GM23338 (cell line): ENCODE measurements around the gene NOX4. TPM values are rescaled to one million over a fixed set of nuclear protein-coding genes. Genes with fewer than 3 reads are reported as not detected.

Experiments
- ATAC-seq: fragments of 200-7000 bp; cut with Tn5 transposase; 3 replicates; pipeline ENCODE4 v1.9.1; 2020
- DNase-seq: peaks from one replicate; pipeline ENCODE4 v3.0.0-alpha.2; 2015; ENCODE audit warnings: low spot score
- H2AFZ ChIP-seq: fragments of 200-600 bp; sonication (generic); 2 replicates; pipeline ENCODE4 v1.8.0; 2016; ENCODE audit warnings: antibody characterized with exemption, mild to moderate bottlenecking, moderate library complexity
- H3F3A ChIP-seq: fragments of 200-600 bp; sonication (generic); replicated peaks from 2 replicates; pipeline ENCODE4 v1.8.0; 2017; ENCODE audit warnings: antibody characterized with exemption, mixed run types, low read depth
- H3K27ac ChIP-seq: fragments of 200-600 bp; sonication (generic); 2 replicates; pipeline ENCODE4 v1.6.1; 2016; ENCODE audit warnings: low read depth
- H3K27me3 ChIP-seq: fragments of 200-600 bp; sonication (generic); 2 replicates; pipeline ENCODE4 v1.8.0; 2016; ENCODE audit warnings: mild to moderate bottlenecking, mixed run types, moderate library complexity; ENCODE audit not compliant: insufficient read depth
- H3K36me3 ChIP-seq: fragments of 200-600 bp; sonication (generic); 2 replicates; pipeline ENCODE4 v1.8.0; 2016; ENCODE audit warnings: mild to moderate bottlenecking; ENCODE audit not compliant: insufficient read depth
- H3K4me1 ChIP-seq: fragments of 200-600 bp; sonication (generic); 2 replicates; pipeline ENCODE4 v1.8.0; 2016; ENCODE audit warnings: mild to moderate bottlenecking, moderate library complexity; ENCODE audit not compliant: insufficient read depth
- H3K4me2 ChIP-seq: fragments of 200-600 bp; sonication (generic); 2 replicates; pipeline ENCODE4 v1.7.1; 2017; ENCODE audit warnings: mixed run types
- H3K4me3 ChIP-seq: fragments of 200-600 bp; sonication (generic); 2 replicates; pipeline ENCODE4 v1.6.1; 2016; ENCODE audit warnings: mixed run types
- H3K79me2 ChIP-seq: fragments of 200-600 bp; sonication (generic); replicated peaks from 2 replicates; pipeline ENCODE4 v1.8.0; 2017; ENCODE audit warnings: mild to moderate bottlenecking; ENCODE audit not compliant: insufficient read depth
- H3K9me2 ChIP-seq: fragments of 200-600 bp; sonication (generic); 2 replicates; pipeline ENCODE4 v1.8.0; 2017; ENCODE audit not compliant: insufficient read depth
- H4K20me1 ChIP-seq: fragments of 200-600 bp; sonication (generic); replicated peaks from 2 replicates; pipeline ENCODE4 v1.8.0; 2017; ENCODE audit warnings: mild to moderate bottlenecking; ENCODE audit not compliant: insufficient read depth
- H3K27ac Mint-ChIP-seq: 2 replicates; pipeline ENCODE4 v1.8.0; 2020; ENCODE audit warnings: inconsistent platforms, mild to moderate bottlenecking, moderate library complexity, mixed read lengths
- H3K27me3 Mint-ChIP-seq: 3 replicates; pipeline ENCODE4 v1.8.0; 2022; ENCODE audit warnings: low read depth, mild to moderate bottlenecking, moderate library complexity, mixed read lengths, inconsistent platforms; ENCODE audit not compliant: insufficient read depth, poor library complexity
- H3K36me3 Mint-ChIP-seq: 3 replicates; pipeline ENCODE4 v1.8.0; 2021; ENCODE audit warnings: low read depth, mild to moderate bottlenecking, inconsistent platforms, moderate library complexity, mixed read lengths
- H3K4me1 Mint-ChIP-seq: 3 replicates; pipeline ENCODE4 v1.8.0; 2020; ENCODE audit warnings: mild to moderate bottlenecking, inconsistent platforms, mixed read lengths
- H3K4me3 Mint-ChIP-seq: 3 replicates; pipeline ENCODE4 v1.8.0; 2021; ENCODE audit warnings: moderate library complexity, mild to moderate bottlenecking, inconsistent platforms, mixed read lengths
- H3K9me3 Mint-ChIP-seq: 3 replicates; pipeline ENCODE4 v1.8.0; 2020; ENCODE audit warnings: moderate library complexity, mild to moderate bottlenecking, inconsistent platforms, mixed read lengths
- CREB1 ChIP-seq: fragments of 250-450 bp; sonication (Bioruptor Pico); IDR thresholded peaks from 2 replicates; pipeline ENCODE4 v1.5.0; 2020; ENCODE audit warnings: low read depth, mild to moderate bottlenecking, moderate library complexity
- EZH2 ChIP-seq: fragments of 200-600 bp; sonication (generic); IDR thresholded peaks from one replicate; pipeline ENCODE4 v1.8.0; 2017; ENCODE audit warnings: antibody characterized with exemption, mild to moderate bottlenecking, low read depth; ENCODE audit not compliant: unreplicated experiment
- EZH2phosphoT487 ChIP-seq: fragments of 200-600 bp; sonication (generic); IDR thresholded peaks from one replicate; pipeline ENCODE4 v1.8.1; 2018; ENCODE audit warnings: antibody characterized with exemption; ENCODE audit not compliant: unreplicated experiment
- JUNB ChIP-seq: IDR thresholded peaks from one replicate; pipeline ENCODE4 v1.6.1; 2016; ENCODE audit warnings: antibody characterized with exemption; ENCODE audit not compliant: unreplicated experiment
- NANOG ChIP-seq: IDR thresholded peaks from 2 replicates; pipeline ENCODE4 v1.6.1; 2016; ENCODE audit warnings: antibody characterized with exemption, borderline replicate concordance
- POLR2AphosphoS5 ChIP-seq: IDR thresholded peaks from 2 replicates; pipeline ENCODE4 v1.6.1; 2016; ENCODE audit warnings: antibody characterized with exemption, low read depth
- STAT1 ChIP-seq: IDR thresholded peaks from one replicate; pipeline ENCODE4 v1.6.1; 2016; ENCODE audit warnings: antibody characterized with exemption; ENCODE audit not compliant: unreplicated experiment
- ZNF114 ChIP-seq: fragments of 250-450 bp; sonication (Bioruptor Pico); IDR thresholded peaks from 2 replicates; pipeline ENCODE4 v1.5.0; 2020; ENCODE audit warnings: mild to moderate bottlenecking, moderate library complexity
- ZNF331 ChIP-seq: fragments of 250-450 bp; sonication (Bioruptor Pico); IDR thresholded peaks from 2 replicates; pipeline ENCODE4 v1.5.0; 2020; ENCODE audit warnings: low read depth, mild to moderate bottlenecking, moderate library complexity
- polyA plus RNA-seq: library from polyadenylated mRNA; unstranded; fragments of >200 nt; fragmentation: Nextera tagmentation; extraction: Ambion mirVana; gene quantifications from 2 replicates; pipeline ENCODE4 v1.2.1, GENCODE V29; 2016
- total RNA-seq: library from RNA; depleted of rRNA; stranded (reverse); fragments of >200 nt; shearing (Covaris generic); gene quantifications from 2 replicates; pipeline ENCODE4 v1.2.3, GENCODE V29; 2014
- TF ChIP-seq, protein P1 (sequence below): fragments of 250-450 bp; sonication (Bioruptor Pico); IDR thresholded peaks from 2 replicates; pipeline ENCODE4 v1.5.0; 2020; ENCODE audit warnings: mild to moderate bottlenecking, moderate library complexity
- TF ChIP-seq, protein P2 (sequence below): IDR thresholded peaks from one replicate; pipeline ENCODE4 v1.6.1; 2018; ENCODE audit warnings: antibody characterized with exemption; ENCODE audit not compliant: unreplicated experiment
- TF ChIP-seq, protein P3 (sequence below): IDR thresholded peaks from 2 replicates; pipeline ENCODE4 v1.6.1; 2016; ENCODE audit warnings: antibody characterized with exemption
- TF ChIP-seq, protein P4 (sequence below), 2 experiments: fragments of 200-600 bp in 1 of 2; sonication (generic) in 1 of 2; conservative IDR thresholded peaks; 2 replicates each; pipeline versions ENCODE4 v1.5.1 to v1.6.1; 2016 to 2017; ENCODE audit warnings: antibody characterized with exemption in 2 of 2, low read depth in 2 of 2, mild to moderate bottlenecking in 2 of 2, moderate library complexity in 1 of 2

Gene NOX4
- total and polyA plus RNA-seq, 2 experiments from 2014 or later = 1.9 to 2.6 TPM

DNA sequence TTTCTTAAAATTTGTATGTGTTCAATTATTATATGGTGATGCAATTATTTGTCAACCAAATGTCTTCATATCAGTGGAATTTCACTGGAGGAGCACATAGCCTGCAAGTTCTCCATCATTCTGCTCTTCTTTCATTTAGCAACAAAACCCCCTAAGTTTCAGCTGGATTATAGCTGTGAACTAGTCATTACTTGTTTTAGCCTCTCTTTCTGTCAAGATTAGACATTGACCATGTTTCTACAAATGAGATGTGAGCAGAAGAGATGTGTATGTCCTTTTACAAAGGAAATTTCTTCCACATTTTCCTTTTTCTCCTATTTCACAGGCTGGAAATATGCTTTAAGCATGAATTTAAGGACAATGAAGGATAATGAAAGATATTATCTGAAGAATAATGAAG is 9.2 kb upstream of the NOX4 start:
- Mint-ChIP-seq H3K4me3 (no peak overlapping the region), H3K9me3 (no peaks in the 10 kb centered on the region), H3K27me3 (no peaks in the 10 kb centered on the region), H3K36me3 (no peaks in the 10 kb centered on the region), H3K27ac (no peak overlapping the region; the same call in 1 of the 2 replicates), H3K4me1 (peaks cover 27% of the 10 kb centered on the region)
- Histone ChIP-seq H3K4me3 (no peak overlapping the region), H3K27me3 (no peaks in the 10 kb centered on the region), H3K79me2 (no peaks in the 10 kb centered on the region), H3K9me2 (no peaks in the 10 kb centered on the region), H3K4me1 (peaks cover 22% of the 10 kb centered on the region), H3F3A (no peaks in the 10 kb centered on the region), H3K4me2 (no peak overlapping the region), H3K36me3 (no peaks in the 10 kb centered on the region), H2AFZ (no peak overlapping the region), H3K27ac (no peak overlapping the region), H4K20me1 (no peaks in the 10 kb centered on the region)
- TF ChIP-seq, protein P1, sequence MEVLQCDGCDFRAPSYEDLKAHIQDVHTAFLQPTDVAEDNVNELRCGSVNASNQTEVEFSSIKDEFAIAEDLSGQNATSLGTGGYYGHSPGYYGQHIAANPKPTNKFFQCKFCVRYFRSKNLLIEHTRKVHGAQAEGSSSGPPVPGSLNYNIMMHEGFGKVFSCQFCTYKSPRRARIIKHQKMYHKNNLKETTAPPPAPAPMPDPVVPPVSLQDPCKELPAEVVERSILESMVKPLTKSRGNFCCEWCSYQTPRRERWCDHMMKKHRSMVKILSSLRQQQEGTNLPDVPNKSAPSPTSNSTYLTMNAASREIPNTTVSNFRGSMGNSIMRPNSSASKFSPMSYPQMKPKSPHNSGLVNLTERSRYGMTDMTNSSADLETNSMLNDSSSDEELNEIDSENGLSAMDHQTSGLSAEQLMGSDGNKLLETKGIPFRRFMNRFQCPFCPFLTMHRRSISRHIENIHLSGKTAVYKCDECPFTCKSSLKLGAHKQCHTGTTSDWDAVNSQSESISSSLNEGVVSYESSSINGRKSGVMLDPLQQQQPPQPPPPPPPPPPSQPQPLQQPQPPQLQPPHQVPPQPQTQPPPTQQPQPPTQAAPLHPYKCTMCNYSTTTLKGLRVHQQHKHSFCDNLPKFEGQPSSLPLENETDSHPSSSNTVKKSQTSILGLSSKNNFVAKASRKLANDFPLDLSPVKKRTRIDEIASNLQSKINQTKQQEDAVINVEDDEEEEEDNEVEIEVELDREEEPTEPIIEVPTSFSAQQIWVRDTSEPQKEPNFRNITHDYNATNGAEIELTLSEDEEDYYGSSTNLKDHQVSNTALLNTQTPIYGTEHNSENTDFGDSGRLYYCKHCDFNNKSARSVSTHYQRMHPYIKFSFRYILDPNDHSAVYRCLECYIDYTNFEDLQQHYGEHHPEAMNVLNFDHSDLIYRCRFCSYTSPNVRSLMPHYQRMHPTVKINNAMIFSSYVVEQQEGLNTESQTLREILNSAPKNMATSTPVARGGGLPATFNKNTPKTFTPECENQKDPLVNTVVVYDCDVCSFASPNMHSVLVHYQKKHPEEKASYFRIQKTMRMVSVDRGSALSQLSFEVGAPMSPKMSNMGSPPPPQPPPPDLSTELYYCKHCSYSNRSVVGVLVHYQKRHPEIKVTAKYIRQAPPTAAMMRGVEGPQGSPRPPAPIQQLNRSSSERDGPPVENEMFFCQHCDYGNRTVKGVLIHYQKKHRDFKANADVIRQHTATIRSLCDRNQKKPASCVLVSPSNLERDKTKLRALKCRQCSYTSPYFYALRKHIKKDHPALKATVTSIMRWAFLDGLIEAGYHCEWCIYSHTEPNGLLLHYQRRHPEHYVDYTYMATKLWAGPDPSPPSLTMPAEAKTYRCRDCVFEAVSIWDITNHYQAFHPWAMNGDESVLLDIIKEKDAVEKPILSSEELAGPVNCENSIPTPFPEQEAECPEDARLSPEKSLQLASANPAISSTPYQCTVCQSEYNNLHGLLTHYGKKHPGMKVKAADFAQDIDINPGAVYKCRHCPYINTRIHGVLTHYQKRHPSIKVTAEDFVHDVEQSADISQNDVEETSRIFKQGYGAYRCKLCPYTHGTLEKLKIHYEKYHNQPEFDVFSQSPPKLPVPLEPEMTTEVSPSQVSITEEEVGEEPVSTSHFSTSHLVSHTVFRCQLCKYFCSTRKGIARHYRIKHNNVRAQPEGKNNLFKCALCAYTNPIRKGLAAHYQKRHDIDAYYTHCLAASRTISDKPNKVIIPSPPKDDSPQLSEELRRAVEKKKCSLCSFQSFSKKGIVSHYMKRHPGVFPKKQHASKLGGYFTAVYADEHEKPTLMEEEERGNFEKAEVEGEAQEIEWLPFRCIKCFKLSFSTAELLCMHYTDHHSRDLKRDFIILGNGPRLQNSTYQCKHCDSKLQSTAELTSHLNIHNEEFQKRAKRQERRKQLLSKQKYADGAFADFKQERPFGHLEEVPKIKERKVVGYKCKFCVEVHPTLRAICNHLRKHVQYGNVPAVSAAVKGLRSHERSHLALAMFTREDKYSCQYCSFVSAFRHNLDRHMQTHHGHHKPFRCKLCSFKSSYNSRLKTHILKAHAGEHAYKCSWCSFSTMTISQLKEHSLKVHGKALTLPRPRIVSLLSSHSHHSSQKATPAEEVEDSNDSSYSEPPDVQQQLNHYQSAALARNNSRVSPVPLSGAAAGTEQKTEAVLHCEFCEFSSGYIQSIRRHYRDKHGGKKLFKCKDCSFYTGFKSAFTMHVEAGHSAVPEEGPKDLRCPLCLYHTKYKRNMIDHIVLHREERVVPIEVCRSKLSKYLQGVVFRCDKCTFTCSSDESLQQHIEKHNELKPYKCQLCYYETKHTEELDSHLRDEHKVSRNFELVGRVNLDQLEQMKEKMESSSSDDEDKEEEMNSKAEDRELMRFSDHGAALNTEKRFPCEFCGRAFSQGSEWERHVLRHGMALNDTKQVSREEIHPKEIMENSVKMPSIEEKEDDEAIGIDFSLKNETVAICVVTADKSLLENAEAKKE (CRISPR knock-in tag) = no peak
- no peak for TF ChIP-seq JUNB
- TF ChIP-seq, protein P2, sequence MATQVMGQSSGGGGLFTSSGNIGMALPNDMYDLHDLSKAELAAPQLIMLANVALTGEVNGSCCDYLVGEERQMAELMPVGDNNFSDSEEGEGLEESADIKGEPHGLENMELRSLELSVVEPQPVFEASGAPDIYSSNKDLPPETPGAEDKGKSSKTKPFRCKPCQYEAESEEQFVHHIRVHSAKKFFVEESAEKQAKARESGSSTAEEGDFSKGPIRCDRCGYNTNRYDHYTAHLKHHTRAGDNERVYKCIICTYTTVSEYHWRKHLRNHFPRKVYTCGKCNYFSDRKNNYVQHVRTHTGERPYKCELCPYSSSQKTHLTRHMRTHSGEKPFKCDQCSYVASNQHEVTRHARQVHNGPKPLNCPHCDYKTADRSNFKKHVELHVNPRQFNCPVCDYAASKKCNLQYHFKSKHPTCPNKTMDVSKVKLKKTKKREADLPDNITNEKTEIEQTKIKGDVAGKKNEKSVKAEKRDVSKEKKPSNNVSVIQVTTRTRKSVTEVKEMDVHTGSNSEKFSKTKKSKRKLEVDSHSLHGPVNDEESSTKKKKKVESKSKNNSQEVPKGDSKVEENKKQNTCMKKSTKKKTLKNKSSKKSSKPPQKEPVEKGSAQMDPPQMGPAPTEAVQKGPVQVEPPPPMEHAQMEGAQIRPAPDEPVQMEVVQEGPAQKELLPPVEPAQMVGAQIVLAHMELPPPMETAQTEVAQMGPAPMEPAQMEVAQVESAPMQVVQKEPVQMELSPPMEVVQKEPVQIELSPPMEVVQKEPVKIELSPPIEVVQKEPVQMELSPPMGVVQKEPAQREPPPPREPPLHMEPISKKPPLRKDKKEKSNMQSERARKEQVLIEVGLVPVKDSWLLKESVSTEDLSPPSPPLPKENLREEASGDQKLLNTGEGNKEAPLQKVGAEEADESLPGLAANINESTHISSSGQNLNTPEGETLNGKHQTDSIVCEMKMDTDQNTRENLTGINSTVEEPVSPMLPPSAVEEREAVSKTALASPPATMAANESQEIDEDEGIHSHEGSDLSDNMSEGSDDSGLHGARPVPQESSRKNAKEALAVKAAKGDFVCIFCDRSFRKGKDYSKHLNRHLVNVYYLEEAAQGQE = no peak
- TF ChIP-seq, protein P3, sequence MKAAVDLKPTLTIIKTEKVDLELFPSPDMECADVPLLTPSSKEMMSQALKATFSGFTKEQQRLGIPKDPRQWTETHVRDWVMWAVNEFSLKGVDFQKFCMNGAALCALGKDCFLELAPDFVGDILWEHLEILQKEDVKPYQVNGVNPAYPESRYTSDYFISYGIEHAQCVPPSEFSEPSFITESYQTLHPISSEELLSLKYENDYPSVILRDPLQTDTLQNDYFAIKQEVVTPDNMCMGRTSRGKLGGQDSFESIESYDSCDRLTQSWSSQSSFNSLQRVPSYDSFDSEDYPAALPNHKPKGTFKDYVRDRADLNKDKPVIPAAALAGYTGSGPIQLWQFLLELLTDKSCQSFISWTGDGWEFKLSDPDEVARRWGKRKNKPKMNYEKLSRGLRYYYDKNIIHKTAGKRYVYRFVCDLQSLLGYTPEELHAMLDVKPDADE = no peak
- TF ChIP-seq ZNF331 (CRISPR knock-in tag) = no peak
- TF ChIP-seq CREB1 (CRISPR knock-in tag) = no peak
- TF ChIP-seq STAT1 = no peak
- TF ChIP-seq, protein P4, sequence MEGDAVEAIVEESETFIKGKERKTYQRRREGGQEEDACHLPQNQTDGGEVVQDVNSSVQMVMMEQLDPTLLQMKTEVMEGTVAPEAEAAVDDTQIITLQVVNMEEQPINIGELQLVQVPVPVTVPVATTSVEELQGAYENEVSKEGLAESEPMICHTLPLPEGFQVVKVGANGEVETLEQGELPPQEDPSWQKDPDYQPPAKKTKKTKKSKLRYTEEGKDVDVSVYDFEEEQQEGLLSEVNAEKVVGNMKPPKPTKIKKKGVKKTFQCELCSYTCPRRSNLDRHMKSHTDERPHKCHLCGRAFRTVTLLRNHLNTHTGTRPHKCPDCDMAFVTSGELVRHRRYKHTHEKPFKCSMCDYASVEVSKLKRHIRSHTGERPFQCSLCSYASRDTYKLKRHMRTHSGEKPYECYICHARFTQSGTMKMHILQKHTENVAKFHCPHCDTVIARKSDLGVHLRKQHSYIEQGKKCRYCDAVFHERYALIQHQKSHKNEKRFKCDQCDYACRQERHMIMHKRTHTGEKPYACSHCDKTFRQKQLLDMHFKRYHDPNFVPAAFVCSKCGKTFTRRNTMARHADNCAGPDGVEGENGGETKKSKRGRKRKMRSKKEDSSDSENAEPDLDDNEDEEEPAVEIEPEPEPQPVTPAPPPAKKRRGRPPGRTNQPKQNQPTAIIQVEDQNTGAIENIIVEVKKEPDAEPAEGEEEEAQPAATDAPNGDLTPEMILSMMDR (conservative IDR thresholded peaks at IDR 0.05; ENCODE audit: low read depth in 2 of 2) = no peak
- no peak for TF ChIP-seq POLR2AphosphoS5
- TF ChIP-seq NANOG = no peak
- TF ChIP-seq ZNF114 (CRISPR knock-in tag) = no peak
- TF ChIP-seq EZH2phosphoT487 = no peak
- no peak for TF ChIP-seq EZH2
- no peak for DNase-seq
- ATAC-seq = no peak
